Activated naive CD8-positive, alpha-beta T cell treated with anti-CD3 and anti-CD28 coated beads, Interleukin-2, amount 10 ng/mL, durations not matched to agents 7 days and 5 days (primary cell): ENCODE results near the gene MAN2B2. TPM values are rescaled to one million over a fixed set of nuclear protein-coding genes. Genes with fewer than 3 reads are reported as not detected.

ENCODE experiments used
- ATAC-seq: fragments of 150-1000 bp; cut with Tn5 transposase; one replicate; pipeline ENCODE4 v1.10.0; 2021; ENCODE audit warnings: low read depth, moderate library complexity
- POLR2A ChIA-PET: fragments of 350-600 bp; sonication (Branson Sonifier 250); formaldehyde crosslinking; loops from one replicate; lab custom pipeline; 2021; ENCODE audit warnings: antibody characterized with exemption; lab: Charles Lee
- DNase-seq: peaks from one replicate; pipeline ENCODE4 v3.0.0; 2021
- H3K27ac Mint-ChIP-seq: one replicate; pipeline ENCODE4 v1.8.0; 2022; ENCODE audit warnings: mild to moderate bottlenecking, mixed read lengths
- H3K27me3 Mint-ChIP-seq: one replicate; pipeline ENCODE4 v1.8.0; 2022; ENCODE audit warnings: mild to moderate bottlenecking, moderate library complexity, mixed read lengths
- H3K36me3 Mint-ChIP-seq: one replicate; pipeline ENCODE4 v1.8.0; 2021; ENCODE audit warnings: mild to moderate bottlenecking, mixed read lengths
- H3K4me1 Mint-ChIP-seq: one replicate; pipeline ENCODE4 v1.8.0; 2021; ENCODE audit warnings: mixed read lengths
- H3K4me3 Mint-ChIP-seq: one replicate; pipeline ENCODE4 v1.8.0; 2022; ENCODE audit warnings: mild to moderate bottlenecking, moderate library complexity, mixed read lengths
- H3K9me3 Mint-ChIP-seq: one replicate; pipeline ENCODE4 v1.8.0; 2021; ENCODE audit warnings: mixed read lengths
- total RNA-seq, 2 experiments: library from RNA; stranded (reverse); gene quantifications; one replicate each; pipeline ENCODE4 v1.2.3, GENCODE V29; 2021

Gene MAN2B2
- total RNA-seq, 2 experiments from 2014 or later: 36.0 to 38.2 TPM

DNA sequence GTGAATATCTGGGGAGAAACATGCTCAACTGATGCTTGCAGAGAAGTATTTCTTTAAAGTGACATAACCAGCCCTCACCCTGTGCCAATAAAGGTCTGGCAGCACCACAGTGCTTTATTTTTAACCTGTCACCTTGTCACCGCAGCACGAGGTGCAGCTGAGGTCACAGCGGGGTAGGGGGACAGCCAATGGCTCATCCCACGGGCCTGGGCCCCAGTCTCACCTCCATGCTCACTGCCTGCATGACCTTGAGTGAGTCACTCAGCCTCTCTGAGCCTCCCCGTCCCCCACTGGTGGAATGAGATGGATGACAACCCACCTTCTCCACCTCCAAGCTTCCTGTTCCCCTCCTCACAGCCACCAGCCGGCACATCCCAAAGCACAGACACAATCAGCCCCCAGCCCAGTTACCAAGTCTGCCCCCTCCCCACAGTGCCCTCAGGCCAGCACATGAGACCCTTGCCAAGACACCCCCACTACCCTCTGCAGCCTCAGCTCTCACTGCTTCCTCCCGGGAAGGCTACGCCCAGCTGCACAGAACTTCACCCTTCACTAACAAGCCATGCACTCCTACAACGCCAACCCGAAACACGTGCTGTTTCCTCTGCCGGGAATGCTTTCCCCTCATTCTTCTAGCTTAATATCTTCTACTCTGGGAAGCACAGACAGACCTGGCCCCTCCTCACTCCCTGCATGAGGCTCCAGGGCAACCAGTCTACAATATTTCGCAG, 24.9 kb upstream of the MAN2B2 start:
- H3K27me3 Mint-ChIP-seq: peaks cover 18% of the 10 kb centered on the region

DNA sequence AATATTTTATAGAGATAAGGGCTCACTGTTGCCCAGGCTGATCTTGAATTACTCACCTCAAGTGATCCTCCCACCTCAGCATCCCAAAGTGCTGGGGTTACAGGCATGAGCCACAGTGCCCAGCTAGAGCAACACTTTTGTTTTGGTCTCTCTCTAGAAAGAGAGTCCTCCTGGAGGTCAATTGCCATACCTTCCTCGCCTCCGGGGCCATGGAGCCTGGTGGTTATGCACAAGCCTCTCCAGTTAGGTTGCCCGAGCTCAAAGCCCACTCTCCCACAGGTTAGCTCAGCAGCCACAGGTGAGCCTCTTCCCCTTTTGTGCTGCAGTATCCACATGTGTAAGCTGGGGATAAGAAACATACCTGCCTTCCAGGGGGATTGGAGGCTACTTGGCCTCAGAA, 24.2 kb upstream of the MAN2B2 start:
- H3K4me1 Mint-ChIP-seq: peaks cover 1% of the 10 kb centered on the region
- no peak overlapping the region for H3K27ac Mint-ChIP-seq
- H3K4me3 Mint-ChIP-seq: no peak overlapping the region
- no peak for ATAC-seq
- peaks cover 8% of the 10 kb centered on the region for H3K9me3 Mint-ChIP-seq
- POLR2A ChIA-PET: no interaction called here
- DNase-seq: no peak
- peaks cover 18% of the 10 kb centered on the region for H3K27me3 Mint-ChIP-seq
- no peaks in the 10 kb centered on the region for H3K36me3 Mint-ChIP-seq

More for the DNA sequence above, 24.9 kb upstream of the MAN2B2 start:
- DNase-seq (no peak), ATAC-seq (no peak)
- no peak overlapping the region for H3K27ac Mint-ChIP-seq
- peaks cover 8% of the 10 kb centered on the region for H3K9me3 Mint-ChIP-seq
- H3K36me3 Mint-ChIP-seq: no peaks in the 10 kb centered on the region
- no peak overlapping the region for H3K4me3 Mint-ChIP-seq
- POLR2A ChIA-PET: no interaction called here
- H3K4me1 Mint-ChIP-seq: peaks cover 1% of the 10 kb centered on the region

DNA sequence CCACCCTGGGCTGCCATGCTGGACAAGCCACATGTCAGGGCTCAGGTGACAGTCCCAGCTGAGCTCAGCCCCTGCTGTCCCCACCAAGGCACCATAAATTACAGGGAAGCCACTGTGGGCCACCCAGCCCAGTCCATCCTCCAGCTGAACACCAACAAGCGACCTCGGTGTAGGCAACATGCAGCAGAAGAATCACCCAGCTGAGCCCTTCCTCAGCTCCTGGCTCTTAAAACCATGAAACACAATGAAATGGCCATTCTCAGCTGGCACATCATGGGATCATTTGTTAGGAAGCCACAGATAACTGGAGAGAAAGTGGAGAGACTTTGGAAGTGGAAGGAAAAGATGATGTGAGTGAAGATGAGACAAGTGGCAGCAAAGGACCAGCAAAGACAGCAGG, 23.3 kb upstream of the MAN2B2 start:
- DNase-seq (no peak), ATAC-seq (no peak)
- Mint-ChIP-seq H3K27me3 (peaks cover 16% of the 10 kb centered on the region), H3K4me3 (no peak overlapping the region), H3K4me1 (peaks cover under 1% of the 10 kb centered on the region), H3K27ac (no peak overlapping the region), H3K36me3 (no peaks in the 10 kb centered on the region), H3K9me3 (peaks cover 8% of the 10 kb centered on the region)
- POLR2A ChIA-PET: no interaction called here

DNA sequence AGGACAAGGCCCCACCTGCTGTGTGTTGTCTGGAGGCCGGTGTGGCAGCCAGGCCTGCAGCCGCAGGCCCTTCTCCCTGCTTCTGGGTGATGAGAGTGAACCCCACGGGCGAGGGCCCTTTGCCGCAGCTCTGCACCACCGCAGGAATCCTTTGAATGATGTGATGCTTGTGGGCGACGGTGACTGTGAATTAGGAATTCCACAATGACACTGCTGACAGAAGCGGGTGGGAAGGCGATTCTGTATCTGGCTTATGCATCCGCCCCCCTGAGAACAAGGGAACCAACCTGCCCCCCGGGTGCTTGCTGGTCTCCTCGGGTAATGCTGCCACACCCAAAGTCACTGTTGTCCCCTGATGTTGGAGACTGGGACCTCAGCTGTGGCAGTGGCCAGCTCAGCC, 19.5 kb upstream of the MAN2B2 start:
- H3K4me1 Mint-ChIP-seq: no peaks in the 10 kb centered on the region
- peaks cover 19% of the 10 kb centered on the region for H3K27me3 Mint-ChIP-seq
- no peak overlapping the region for H3K4me3 Mint-ChIP-seq
- ATAC-seq: no peak
- no peak for DNase-seq
- no peaks in the 10 kb centered on the region for H3K36me3 Mint-ChIP-seq
- peaks cover 8% of the 10 kb centered on the region for H3K9me3 Mint-ChIP-seq
- H3K27ac Mint-ChIP-seq: no peak overlapping the region
- POLR2A ChIA-PET: no interaction called here

DNA sequence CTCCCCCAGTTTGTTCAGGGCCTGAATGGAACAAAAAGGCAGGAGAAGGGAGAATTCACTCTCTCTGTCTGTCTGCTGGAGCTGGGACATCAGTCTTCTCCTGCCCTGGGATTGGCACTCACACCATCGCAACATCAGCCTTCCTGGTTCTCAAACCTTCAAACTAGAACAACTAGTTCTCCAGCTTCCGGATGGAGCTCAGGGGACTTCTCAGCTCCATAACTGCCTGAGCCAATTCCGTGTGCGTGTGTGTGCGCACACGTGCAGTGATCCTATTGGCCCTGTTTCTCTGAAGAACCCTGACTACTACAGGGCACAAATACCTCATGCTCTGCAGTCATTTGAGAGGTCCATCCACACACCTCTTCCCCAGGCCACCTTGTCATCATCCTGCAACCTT, 18.7 kb upstream of the MAN2B2 start:
- H3K9me3 Mint-ChIP-seq: peaks cover 8% of the 10 kb centered on the region
- H3K4me3 Mint-ChIP-seq: no peak overlapping the region
- H3K27ac Mint-ChIP-seq: no peak overlapping the region
- H3K36me3 Mint-ChIP-seq: no peaks in the 10 kb centered on the region
- POLR2A ChIA-PET: no interaction called here
- DNase-seq (no peak), ATAC-seq (no peak)
- H3K4me1 Mint-ChIP-seq: peaks cover 5% of the 10 kb centered on the region
- H3K27me3 Mint-ChIP-seq: peaks cover 25% of the 10 kb centered on the region

DNA sequence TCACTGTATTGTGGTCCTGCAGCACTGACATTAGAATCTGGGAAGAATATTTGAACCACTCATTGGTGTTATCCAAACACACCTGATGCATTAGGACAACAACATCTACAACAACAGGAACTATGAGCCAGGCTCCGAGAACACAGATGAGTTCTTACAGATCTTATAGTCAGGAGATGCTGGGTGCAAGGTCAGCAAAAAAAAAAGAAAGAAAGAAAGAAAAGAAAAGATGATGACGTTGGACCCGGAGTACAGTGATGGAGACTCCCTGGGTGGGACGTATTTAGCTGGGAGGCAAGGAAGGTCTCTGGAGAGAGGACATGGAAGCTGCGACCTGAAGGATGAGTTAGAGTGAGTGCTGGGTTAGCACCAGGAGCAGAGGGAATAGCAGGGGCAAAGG, 17.8 kb upstream of the MAN2B2 start:
- DNase-seq: no peak
- no peak for ATAC-seq
- POLR2A ChIA-PET: no interaction called here
- Mint-ChIP-seq H3K36me3 (no peaks in the 10 kb centered on the region), H3K4me1 (peaks cover 12% of the 10 kb centered on the region), H3K9me3 (peaks cover 5% of the 10 kb centered on the region), H3K27ac (no peak overlapping the region), H3K4me3 (no peak overlapping the region), H3K27me3 (peaks cover 34% of the 10 kb centered on the region)

DNA sequence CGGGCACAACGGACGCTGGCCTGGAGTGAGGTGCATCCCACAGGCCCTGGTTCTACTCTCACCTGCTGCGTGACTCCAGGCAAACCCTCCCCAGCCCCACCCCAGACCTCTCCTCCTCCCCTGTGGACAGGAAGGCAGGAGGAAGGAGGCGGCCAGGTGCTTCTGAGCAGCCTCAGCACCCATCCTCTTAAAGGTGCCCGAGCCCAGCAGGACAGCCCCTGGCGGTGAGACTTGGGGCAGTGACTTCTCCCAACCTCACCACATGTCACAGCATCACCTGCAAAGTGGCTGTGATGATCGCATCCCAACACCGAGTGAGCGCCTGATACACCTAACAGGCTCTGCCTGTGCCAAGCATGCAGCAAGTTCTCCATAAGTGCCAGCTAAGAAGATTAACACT, 17.1 kb upstream of the MAN2B2 start:
- POLR2A ChIA-PET: no interaction called here
- H3K4me3 Mint-ChIP-seq: no peak overlapping the region
- DNase-seq (no peak), ATAC-seq (no peak)
- H3K36me3 Mint-ChIP-seq: no peaks in the 10 kb centered on the region
- no peak overlapping the region for H3K27ac Mint-ChIP-seq
- H3K9me3 Mint-ChIP-seq: no peaks in the 10 kb centered on the region
- peaks cover 36% of the 10 kb centered on the region for H3K27me3 Mint-ChIP-seq
- H3K4me1 Mint-ChIP-seq: peaks cover 12% of the 10 kb centered on the region

DNA sequence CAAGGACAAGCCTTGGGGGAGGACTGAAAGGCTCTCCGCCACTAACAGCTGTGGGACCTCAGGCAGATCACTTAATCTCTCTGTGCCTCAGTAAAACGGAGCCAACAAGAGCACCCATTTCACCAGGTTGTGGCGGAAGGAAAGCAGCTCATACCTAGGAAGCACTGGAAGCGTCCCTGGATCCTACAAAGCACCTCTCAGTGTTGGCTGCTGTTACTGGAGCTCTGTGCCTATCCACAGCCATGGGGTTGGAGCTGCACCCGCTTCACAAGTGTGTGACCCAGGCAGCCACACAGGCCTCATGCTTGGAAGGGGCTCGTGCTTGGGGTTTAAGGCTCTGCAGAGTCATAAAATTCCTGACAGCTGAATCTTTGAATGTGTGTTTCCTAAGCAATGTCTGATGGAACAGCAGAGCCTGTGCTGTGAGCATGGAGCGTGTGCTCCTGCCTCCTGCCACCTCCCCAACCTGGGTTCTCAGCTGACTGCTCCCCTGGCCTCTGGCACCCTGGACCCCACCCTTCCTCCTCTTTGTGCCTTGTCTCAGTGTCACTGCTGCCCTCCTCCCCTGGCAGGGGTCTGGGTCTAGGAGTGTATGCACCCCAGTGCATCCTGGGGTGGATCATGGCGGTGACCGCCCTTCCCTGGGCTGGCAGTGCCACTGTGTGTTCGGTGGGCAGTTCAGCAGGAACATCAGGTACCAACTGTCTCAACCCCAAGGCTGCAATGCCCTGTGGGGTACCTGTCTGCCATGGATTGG, 14.4 kb upstream of the MAN2B2 start:
- Mint-ChIP-seq H3K27ac (no peak overlapping the region), H3K4me3 (peak overlapping the region; percentile 50), H3K9me3 (no peaks in the 10 kb centered on the region), H3K36me3 (no peaks in the 10 kb centered on the region), H3K4me1 (peaks cover 12% of the 10 kb centered on the region), H3K27me3 (peaks cover 51% of the 10 kb centered on the region)
- ATAC-seq: peak; percentile 38
- DNase-seq: no peak
- POLR2A ChIA-PET: no interaction called here

DNA sequence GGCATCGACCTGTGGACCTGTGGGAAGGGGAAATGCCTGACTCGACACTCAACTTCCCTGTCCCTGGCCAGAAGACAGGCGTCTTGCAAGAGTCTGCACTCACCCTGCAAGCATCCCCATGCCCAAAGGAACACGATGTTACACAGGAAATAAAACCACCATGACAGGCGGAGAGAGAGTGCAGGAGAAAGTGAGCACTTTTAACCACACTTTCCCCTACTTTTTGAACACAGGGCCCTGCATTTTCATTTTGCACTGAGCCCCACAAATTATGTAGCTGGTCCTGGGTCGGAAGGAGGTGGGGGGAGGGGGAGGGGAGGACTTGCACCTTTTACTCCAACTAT, 13.8 kb upstream of the MAN2B2 start:
- H3K9me3 Mint-ChIP-seq: no peaks in the 10 kb centered on the region
- POLR2A ChIA-PET: no interaction called here
- H3K27ac Mint-ChIP-seq: no peak overlapping the region
- peaks cover 12% of the 10 kb centered on the region for H3K4me1 Mint-ChIP-seq
- peak overlapping the region; percentile 50 for H3K4me3 Mint-ChIP-seq
- ATAC-seq (peak; percentile 37), DNase-seq (no peak)
- peaks cover 51% of the 10 kb centered on the region for H3K27me3 Mint-ChIP-seq
- no peaks in the 10 kb centered on the region for H3K36me3 Mint-ChIP-seq

DNA sequence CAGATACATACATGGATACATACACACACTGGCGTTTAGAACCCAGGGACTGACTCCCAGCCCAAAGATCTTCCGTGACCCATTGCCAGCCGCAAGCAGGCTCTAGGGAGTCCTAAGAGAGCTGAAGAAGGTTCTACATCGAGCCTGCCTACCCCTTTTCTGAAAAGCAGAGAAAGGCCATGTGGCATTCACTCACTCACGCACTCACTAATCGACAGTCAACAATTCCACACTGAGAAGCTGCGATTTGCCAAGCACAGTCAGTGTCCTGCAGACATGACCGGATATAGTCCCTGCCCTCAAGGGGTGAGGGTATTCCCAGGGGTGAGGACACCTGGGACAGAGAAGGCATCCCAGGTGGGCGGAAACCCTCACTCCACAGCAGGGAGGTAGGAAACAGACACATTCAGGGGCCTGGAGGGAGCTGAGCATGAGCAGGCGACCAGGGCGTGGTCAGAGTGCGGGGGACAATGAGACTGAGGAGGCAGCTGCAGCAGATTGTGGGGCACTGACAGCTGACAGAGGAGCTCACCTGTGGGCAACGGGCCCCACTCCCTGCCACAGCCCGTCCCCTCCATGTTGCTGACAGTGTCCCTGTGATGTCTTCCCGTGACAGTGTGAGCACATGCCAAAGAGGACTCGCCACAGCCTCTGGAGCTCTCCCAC, 13.2 kb upstream of the MAN2B2 start:
- POLR2A ChIA-PET: no interaction called here
- H3K27me3 Mint-ChIP-seq: peaks cover 50% of the 10 kb centered on the region
- H3K9me3 Mint-ChIP-seq: no peaks in the 10 kb centered on the region
- H3K4me1 Mint-ChIP-seq: peaks cover 12% of the 10 kb centered on the region
- H3K27ac Mint-ChIP-seq: no peak overlapping the region
- H3K4me3 Mint-ChIP-seq: peak overlapping the region; percentile 36
- no peaks in the 10 kb centered on the region for H3K36me3 Mint-ChIP-seq
- no peak for DNase-seq
- ATAC-seq: no peak

DNA sequence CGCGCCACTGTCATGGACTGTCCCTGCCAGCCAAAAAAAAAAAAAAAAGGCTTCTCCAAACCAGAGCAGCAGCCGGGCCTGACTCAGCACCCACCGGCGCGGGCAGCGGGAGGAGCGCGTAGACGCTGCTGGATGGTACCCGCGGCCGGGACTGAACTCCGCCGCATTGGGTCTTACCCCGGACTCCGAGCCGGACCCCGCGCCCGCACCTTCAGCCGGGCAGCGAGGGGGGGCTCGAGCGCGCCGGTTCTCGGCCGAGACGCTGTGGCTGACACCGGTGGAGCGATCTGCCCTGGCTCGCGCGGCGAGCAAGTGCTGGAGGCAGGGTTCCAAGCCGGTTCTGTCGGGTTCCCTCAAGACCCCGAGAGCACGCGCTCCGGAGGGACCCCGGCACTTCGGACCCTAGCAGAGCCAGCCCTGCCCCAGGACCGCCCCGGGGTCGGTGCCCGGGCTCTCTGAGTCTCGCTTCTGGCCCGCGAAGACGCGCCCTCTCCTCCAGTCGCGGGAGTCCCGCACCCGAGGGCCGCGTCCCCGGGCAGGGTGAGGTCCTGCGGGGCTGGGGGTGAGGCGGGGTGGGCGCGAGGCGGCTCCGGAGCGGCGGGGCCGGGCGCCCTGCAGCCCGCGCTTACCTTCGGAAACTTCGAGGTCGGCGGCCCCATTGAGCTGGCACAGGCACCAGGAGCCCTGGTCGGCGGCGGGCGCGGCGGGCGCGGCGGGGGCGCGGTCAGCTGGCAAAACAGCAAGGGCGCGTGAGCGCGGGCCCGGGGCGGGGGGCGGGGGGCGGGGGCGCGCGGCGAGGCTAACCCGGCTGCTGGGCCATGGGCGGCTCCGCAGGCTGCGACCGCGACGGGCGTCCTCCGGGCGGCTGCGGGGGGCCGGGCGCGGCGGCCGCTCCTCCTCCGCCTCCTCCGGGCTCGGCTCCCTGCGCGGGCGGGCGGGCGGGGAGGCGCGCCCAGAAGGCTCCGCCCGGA, 11.8 kb upstream of the MAN2B2 start:
- DNase-seq (no peak), ATAC-seq (no peak)
- H3K4me3 Mint-ChIP-seq: no peak overlapping the region
- H3K4me1 Mint-ChIP-seq: peaks cover 12% of the 10 kb centered on the region
- POLR2A ChIA-PET: interaction anchor here (1.0 kb wide), 1 partner anchor 10 kb away, joined by 3 read pairs; no protein-coding TSS in a partner anchor
- H3K36me3 Mint-ChIP-seq: no peaks in the 10 kb centered on the region
- H3K27me3 Mint-ChIP-seq: peaks cover 44% of the 10 kb centered on the region
- H3K27ac Mint-ChIP-seq: no peak overlapping the region
- no peaks in the 10 kb centered on the region for H3K9me3 Mint-ChIP-seq

DNA sequence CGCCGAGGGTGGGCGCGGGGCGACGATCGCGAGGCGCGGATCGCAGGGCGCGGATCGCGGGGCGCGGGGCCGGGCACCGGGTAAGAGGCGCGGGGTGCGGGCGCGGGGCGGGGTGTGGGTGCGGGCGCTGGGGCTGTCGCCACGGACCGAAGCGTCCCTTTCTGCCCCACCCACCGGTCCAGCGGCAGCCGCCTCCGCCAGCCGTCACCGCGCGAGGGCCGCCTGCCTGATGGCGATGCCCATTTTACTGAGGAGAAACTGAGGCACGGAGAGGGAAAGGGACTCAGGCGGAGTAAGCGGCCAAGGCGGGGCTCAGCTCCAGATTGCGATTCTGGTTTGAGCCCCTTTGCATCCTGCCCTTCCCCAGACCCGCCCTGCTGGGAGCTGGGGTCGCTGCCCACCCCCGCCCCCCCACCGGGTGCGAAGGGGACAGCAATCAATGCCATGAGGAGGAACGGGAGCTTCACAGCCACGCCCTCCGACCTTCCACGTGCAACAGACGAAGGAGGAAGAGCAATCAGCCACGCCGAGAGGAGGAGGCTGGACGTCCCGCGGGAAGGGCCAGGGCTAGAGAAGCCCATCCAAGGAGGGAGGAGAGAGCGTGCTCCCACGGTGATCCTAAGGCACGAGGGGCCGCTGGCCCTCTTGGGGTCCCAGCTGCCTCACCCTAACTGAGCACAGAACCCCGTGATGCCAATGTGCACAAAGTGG, 10.9 kb upstream of the MAN2B2 start:
- Mint-ChIP-seq H3K4me1 (peaks cover 12% of the 10 kb centered on the region), H3K27me3 (peaks cover 40% of the 10 kb centered on the region), H3K4me3 (no peak overlapping the region), H3K36me3 (no peaks in the 10 kb centered on the region), H3K9me3 (no peaks in the 10 kb centered on the region), H3K27ac (no peak overlapping the region)
- ATAC-seq (no peak), DNase-seq (no peak)
- POLR2A ChIA-PET: interaction anchor here (1.0 kb wide), 1 partner anchor 9 kb away, joined by 3 read pairs; no protein-coding TSS in a partner anchor
